Suprapubic skin (tissue), 4 donors: Measurements from ENCODE around the gene CAPZA1. TPM values are rescaled to one million over a fixed set of nuclear protein-coding genes. Genes with fewer than 3 reads are reported as not detected.

Experiments used
- DNase-seq, 2 donors: peaks; one replicate each; pipeline ENCODE4 v3.0.0-alpha.2; 2019; ENCODE audit warnings: low spot score in 2 of 2
- H3K27ac ChIP-seq: fragments of 200-600 bp; sonication (generic); one replicate; pipeline ENCODE4 v1.5.1; 2019
- H3K27me3 ChIP-seq: fragments of 200-600 bp; sonication (generic); one replicate; pipeline ENCODE4 v1.5.1; 2019
- H3K36me3 ChIP-seq: fragments of 200-600 bp; sonication (generic); one replicate; pipeline ENCODE4 v1.5.1; 2019
- H3K4me1 ChIP-seq: fragments of 200-600 bp; sonication (generic); one replicate; pipeline ENCODE4 v1.5.1; 2019
- H3K4me3 ChIP-seq: fragments of 200-600 bp; sonication (generic); one replicate; pipeline ENCODE4 v1.5.1; 2019; ENCODE audit warnings: mild to moderate bottlenecking
- H3K9me3 ChIP-seq: fragments of 200-600 bp; sonication (generic); one replicate; pipeline ENCODE4 v1.5.1; 2019
- EP300 ChIP-seq: sonication (generic); formaldehyde crosslinking; IDR thresholded peaks from one replicate; pipeline ENCODE4 v1.6.1; 2017; ENCODE audit warnings: antibody characterized with exemption
- POLR2A ChIP-seq, 2 donors: fragments of 450-650 bp; IDR thresholded peaks; one replicate each; pipeline ENCODE4 v1.6.1; 2017; ENCODE audit warnings: antibody characterized with exemption in 2 of 2, mild to moderate bottlenecking in 2 of 2, moderate library complexity in 2 of 2
- POLR2AphosphoS5 ChIP-seq, 3 donors: sonication (generic); formaldehyde crosslinking; IDR thresholded peaks; one replicate each; pipeline ENCODE4 v1.6.1; 2017; ENCODE audit warnings: antibody characterized with exemption in 3 of 3
- WGBS: methylation state at CpG from one replicate; pipeline ENCODE4 v1.1.5; 2018; 5-methylcytosine and 5-hydroxymethylcytosine counted together
- total RNA-seq, 4 donors: library from RNA; depleted of rRNA; stranded (reverse); fragments of >200 nt; gene quantifications; one replicate each; pipeline ENCODE4 v1.1.0, GENCODE V29; 2016
- TF ChIP-seq, protein P1 (sequence below), 2 donors: fragments of 200-600 bp in 1 of 2; fragments of 450-650 bp in 1 of 2; sonication (generic) in 1 of 2; IDR thresholded peaks; one replicate each; pipeline ENCODE4 v1.5.1; 2016 to 2019; ENCODE audit warnings: antibody characterized with exemption in 2 of 2, mild to moderate bottlenecking in 1 of 2, moderate library complexity in 1 of 2

CAPZA1 gene
- total RNA-seq, 4 donors from 2014 or later = 134 to 218 (median 200) TPM

DNA sequence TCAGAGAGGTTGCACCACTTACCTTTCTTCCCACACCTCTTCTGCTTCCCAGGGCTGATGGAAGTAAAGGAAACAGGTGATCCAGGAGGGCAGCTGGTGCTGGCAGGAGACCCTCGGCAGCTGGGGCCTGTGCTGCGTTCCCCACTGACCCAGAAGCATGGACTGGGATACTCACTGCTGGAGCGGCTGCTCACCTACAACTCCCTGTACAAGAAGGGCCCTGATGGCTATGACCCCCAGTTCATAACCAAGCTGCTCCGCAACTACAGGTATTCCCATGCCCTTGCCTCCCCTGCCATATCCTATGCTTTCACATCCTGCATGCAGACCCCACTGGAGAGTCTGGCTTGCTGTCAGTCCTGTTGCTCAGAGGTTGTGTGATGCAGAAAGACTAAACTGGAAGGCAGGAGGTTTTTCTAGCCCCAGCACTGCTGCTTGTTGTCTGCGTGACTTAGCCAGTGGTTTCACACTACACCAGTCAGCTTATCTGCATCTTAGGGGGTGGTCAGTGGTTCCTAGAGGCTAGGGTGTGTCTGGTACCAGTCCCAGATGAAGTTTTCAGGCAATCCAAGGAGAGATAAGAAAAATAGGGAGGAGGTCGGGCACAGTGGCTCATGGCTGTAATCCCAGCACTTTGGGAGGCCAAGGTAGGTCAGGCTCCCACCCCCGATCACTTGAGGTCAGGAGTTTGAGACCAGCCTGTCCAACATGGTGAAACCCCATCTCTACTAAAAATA lies 77.1 kb downstream of the CAPZA1 start:
- Histone ChIP-seq H3K27me3 (no peaks in the 10 kb centered on the region), H3K9me3 (no peaks in the 10 kb centered on the region), H3K27ac (no peak overlapping the region), H3K4me3 (no peak overlapping the region), H3K36me3 (peaks cover 66% of the 10 kb centered on the region), H3K4me1 (peaks cover 40% of the 10 kb centered on the region)
- 91% methylated on average over 6 of the region's 7 CpGs for WGBS
- TF ChIP-seq, protein P1, sequence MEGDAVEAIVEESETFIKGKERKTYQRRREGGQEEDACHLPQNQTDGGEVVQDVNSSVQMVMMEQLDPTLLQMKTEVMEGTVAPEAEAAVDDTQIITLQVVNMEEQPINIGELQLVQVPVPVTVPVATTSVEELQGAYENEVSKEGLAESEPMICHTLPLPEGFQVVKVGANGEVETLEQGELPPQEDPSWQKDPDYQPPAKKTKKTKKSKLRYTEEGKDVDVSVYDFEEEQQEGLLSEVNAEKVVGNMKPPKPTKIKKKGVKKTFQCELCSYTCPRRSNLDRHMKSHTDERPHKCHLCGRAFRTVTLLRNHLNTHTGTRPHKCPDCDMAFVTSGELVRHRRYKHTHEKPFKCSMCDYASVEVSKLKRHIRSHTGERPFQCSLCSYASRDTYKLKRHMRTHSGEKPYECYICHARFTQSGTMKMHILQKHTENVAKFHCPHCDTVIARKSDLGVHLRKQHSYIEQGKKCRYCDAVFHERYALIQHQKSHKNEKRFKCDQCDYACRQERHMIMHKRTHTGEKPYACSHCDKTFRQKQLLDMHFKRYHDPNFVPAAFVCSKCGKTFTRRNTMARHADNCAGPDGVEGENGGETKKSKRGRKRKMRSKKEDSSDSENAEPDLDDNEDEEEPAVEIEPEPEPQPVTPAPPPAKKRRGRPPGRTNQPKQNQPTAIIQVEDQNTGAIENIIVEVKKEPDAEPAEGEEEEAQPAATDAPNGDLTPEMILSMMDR (IDR thresholded peaks at IDR 0.05) = no peak
- TF ChIP-seq EP300 (no peak), POLR2AphosphoS5 (IDR thresholded peaks at IDR 0.05) (no peak), POLR2A (IDR thresholded peaks at IDR 0.05) (no peak)
- DNase-seq = no peak

DNA sequence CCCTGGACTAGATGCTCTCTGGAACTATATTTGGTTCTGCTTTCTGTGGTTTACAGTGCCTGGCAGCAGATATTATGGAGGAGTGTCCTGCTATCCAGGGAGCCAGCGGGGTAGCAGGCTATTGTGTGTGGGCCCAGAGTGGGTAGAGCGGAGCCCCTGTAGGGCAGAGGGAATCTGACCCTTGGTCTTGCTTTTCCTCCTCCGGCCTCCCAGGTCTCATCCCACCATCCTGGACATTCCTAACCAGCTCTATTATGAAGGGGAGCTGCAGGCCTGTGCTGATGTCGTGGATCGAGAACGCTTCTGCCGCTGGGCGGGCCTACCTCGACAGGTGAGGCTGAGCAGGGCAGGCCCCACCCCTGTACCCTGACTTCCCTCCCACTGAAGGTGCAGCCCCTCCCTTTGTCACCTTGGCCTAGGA lies 78.2 kb downstream of the CAPZA1 start:
- DNase-seq = no peak
- Histone ChIP-seq H3K4me1 (peaks cover 50% of the 10 kb centered on the region), H3K27me3 (no peaks in the 10 kb centered on the region), H3K36me3 (peaks cover 62% of the 10 kb centered on the region), H3K9me3 (no peaks in the 10 kb centered on the region), H3K27ac (no peak overlapping the region), H3K4me3 (no peak overlapping the region)
- 89% methylated on average over 9 of the region's 9 CpGs for WGBS
- TF ChIP-seq, protein P1 (IDR thresholded peaks at IDR 0.05) = no peak
- TF ChIP-seq POLR2AphosphoS5 (IDR thresholded peaks at IDR 0.05) = no peak
- TF ChIP-seq POLR2A (IDR thresholded peaks at IDR 0.05) = no peak
- no peak for TF ChIP-seq EP300

DNA sequence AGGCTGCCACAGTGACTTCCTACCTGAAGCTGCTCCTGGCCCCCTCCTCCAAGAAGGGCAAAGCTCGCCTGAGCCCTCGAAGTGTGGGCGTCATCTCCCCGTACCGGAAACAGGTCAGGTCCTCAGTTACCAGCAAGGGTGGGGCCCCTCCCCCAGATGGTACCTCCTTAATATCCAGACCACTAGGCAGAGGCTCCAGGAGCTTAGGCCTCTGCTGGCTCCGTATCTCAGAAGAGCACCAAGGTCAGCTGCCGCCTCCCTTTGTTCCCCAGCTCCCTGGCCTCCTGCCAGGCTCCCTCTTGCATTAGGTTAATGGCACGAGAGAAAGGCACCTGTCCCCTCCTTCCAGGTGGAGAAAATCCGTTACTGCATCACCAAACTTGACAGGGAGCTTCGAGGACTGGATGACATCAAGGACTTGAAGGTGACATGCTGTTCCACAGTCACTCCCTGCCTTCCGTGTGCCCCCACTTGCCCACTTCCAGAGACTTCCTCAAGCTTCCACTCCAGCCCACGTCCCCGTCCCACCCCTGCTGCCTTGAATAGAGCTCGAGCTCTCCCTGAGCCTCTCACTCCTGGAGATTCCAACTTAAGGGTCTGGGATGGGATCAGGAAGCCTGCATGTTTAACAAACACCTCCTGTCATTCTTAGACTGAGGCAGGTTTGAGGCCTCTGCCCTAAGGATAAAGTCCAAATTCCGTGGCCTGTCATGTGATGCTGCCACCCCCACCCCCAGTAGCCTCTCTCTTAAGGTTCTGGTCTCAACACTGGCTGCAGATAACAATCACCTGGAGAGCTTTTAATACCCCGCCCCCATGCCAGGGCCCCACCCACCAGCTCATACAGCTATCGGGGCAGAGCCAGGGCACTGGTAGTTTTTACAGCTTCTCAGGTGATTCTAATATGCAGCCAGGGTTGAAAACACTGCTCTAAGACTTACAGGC lies 79.0 kb downstream of the CAPZA1 start:
- no peak overlapping the region for H3K4me3 ChIP-seq
- peak overlapping the region; percentile 77 for H3K27ac ChIP-seq
- peaks cover 54% of the 10 kb centered on the region for H3K4me1 ChIP-seq
- no peak for TF ChIP-seq EP300
- TF ChIP-seq POLR2AphosphoS5 (IDR thresholded peaks at IDR 0.05) = no peak
- no peak for TF ChIP-seq POLR2A (IDR thresholded peaks at IDR 0.05)
- TF ChIP-seq, protein P1 (IDR thresholded peaks at IDR 0.05) = no peak
- no peaks in the 10 kb centered on the region for H3K27me3 ChIP-seq
- H3K9me3 ChIP-seq = no peaks in the 10 kb centered on the region
- WGBS = 60% methylated on average over 16 of the region's 17 CpGs
- peaks cover 57% of the 10 kb centered on the region for H3K36me3 ChIP-seq
- DNase-seq = peak in 1 of 2 donors; percentile 80

DNA sequence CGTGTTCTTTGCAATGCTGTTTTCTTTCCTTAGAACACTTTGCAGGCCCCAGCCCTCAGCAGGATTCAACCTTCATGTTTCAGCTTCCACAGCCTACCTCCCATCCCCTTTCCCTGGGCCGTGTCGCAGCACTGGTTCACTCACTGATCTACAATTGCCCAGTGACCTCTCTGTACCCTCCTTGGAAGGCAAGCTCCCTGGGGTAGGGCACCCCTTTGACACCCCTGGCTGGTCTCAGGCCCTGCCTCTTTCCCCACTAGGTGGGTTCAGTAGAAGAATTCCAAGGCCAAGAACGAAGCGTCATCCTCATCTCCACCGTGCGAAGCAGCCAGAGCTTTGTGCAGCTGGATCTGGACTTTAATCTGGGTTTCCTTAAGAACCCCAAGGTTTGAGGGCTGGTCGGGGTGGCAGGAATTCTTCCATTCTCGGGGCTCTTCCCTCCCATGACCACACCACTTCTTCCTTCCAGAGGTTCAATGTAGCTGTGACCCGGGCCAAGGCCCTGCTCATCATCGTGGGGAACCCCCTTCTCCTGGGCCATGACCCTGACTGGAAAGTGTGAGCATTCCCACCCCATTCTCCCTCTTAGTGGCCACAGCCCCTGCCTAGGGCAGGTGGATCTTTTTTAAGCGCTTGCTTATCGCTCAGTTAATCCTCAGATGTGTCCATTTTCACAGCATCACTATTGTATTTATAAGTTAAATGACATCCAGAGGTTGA lies 80.0 kb downstream of the CAPZA1 start:
- 58% methylated on average over 13 of the region's 13 CpGs for WGBS
- H3K27ac ChIP-seq = peak overlapping the region; percentile 77
- TF ChIP-seq POLR2A (IDR thresholded peaks at IDR 0.05) (no peak), EP300 (no peak)
- TF ChIP-seq, protein P1 (IDR thresholded peaks at IDR 0.05) = no peak
- H3K9me3 ChIP-seq = no peaks in the 10 kb centered on the region
- no peaks in the 10 kb centered on the region for H3K27me3 ChIP-seq
- peaks cover 48% of the 10 kb centered on the region for H3K36me3 ChIP-seq
- H3K4me3 ChIP-seq = no peak overlapping the region
- DNase-seq = peak in 1 of 2 donors; percentile 72
- peaks cover 63% of the 10 kb centered on the region for H3K4me1 ChIP-seq
